Measurements from ENCODE around the gene TCP1.

DNA sequence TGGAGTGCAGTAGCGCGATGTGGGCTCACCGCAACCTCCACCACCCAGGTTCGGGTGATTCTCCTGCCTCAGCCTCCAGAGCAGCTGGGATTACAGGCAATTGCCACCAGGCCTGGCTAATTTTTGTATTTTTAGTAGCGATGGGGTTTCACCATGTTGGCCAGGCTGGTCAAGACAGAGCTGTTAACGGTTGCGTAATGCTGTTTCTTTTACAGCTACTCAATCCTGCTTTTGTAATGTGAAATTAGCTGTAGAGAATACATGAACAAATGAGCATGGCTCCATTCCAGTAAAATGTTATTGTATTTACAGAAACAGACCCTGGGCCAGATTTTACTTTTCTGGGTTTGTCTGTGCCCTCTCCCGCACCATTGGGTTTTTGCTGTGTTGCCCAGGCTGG, 12.5 kb upstream of the TCP1 start:
- TF ChIP-seq, protein P1, sequence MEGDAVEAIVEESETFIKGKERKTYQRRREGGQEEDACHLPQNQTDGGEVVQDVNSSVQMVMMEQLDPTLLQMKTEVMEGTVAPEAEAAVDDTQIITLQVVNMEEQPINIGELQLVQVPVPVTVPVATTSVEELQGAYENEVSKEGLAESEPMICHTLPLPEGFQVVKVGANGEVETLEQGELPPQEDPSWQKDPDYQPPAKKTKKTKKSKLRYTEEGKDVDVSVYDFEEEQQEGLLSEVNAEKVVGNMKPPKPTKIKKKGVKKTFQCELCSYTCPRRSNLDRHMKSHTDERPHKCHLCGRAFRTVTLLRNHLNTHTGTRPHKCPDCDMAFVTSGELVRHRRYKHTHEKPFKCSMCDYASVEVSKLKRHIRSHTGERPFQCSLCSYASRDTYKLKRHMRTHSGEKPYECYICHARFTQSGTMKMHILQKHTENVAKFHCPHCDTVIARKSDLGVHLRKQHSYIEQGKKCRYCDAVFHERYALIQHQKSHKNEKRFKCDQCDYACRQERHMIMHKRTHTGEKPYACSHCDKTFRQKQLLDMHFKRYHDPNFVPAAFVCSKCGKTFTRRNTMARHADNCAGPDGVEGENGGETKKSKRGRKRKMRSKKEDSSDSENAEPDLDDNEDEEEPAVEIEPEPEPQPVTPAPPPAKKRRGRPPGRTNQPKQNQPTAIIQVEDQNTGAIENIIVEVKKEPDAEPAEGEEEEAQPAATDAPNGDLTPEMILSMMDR (IDR thresholded peaks at IDR 0.05; ENCODE audit: control extremely low read depth in 1 of 3, insufficient read depth in 1 of 3, low read depth in 1 of 3, low read length in 3 of 3) = no peak
- TF ChIP-seq RAD21 (IDR thresholded peaks at IDR 0.05 in 1 of 2, conservative IDR thresholded peaks at IDR 0.05 in 1 of 2; ENCODE audit: low read depth in 2 of 2, low read length in 2 of 2) (no peak), MAFK (IDR thresholded peaks at IDR 0.05; ENCODE audit: low read depth, low read length) (no peak), RFX5 (IDR thresholded peaks at IDR 0.05; ENCODE audit: borderline replicate concordance, low read depth, low read length) (no peak), POLR2AphosphoS5 (IDR thresholded peaks at IDR 0.05; ENCODE audit: low read depth, low read length) (no peak), KDM5A (IDR thresholded peaks at IDR 0.05; ENCODE audit: low read length) (no peak), CBX8 (IDR thresholded peaks at IDR 0.05; ENCODE audit: borderline replicate concordance, low read depth, low read length) (no peak), POLR2A (IDR thresholded peaks at IDR 0.05; ENCODE audit: control extremely low read depth in 1 of 2, low read depth in 2 of 2, low read length in 2 of 2) (no peak)
